ENCODE data around the gene DCST2. TPM values are rescaled to one million over a fixed set of nuclear protein-coding genes. Genes with fewer than 3 reads are reported as not detected.
"Not testable (repeated sequence)": the region's sequence is repeated elsewhere in the genome, so short reads cannot be mapped to it uniquely, and the experiment has no call there.

DCST2 gene
- total RNA-seq, 4 donors from 2014 or later: 0.33 to 4.2 (median 0.50) TPM; not detected in 1

DNA sequence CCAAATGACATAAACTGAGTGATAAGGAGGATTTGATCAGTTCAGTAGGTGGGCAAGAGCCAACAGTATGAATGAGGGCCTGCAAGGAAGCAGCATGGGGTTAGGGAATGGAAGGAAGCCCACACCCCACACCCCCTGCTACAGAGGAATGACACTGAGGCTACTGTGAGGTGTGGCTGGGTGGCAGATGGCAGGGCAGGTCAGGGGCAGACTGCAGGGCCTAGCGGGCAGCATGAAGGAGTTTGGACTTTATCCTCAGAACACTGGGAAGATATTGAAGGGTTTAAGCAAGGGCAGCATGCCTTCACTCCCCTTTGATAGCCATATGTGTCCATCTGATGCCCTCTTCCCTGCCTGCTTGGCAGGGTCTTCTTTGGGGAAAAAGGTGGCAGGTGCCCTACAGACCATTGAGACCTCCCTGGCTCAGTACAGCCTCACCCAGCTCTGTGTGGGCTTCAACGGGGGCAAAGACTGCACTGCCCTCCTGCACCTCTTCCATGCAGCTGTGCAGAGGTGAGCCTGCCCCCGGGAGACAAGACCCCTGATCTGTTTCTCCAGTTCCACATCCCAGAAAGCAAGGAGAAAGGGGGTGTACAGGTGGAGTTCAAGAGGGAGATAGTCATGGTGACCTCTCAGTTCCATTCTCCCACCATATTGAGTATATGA, 44.3 kb downstream of the DCST2 start:
- H3K4me1 ChIP-seq: peaks cover 6 to 7% of the 10 kb centered on the region in 2 donors
- H3K27ac ChIP-seq: no peak overlapping the region
- intact Hi-C loops (cut with DNase I): no loop called here
- H3K4me3 ChIP-seq (replicated peaks in 1 of 3): no peak overlapping the region
- H3K27me3 ChIP-seq: no peaks in the 10 kb centered on the region
- peaks cover 11 to 13% of the 10 kb centered on the region in 2 donors for H3K36me3 ChIP-seq
- H3K9me3 ChIP-seq: no peaks in the 10 kb centered on the region
- WGBS, 2 donors: 89 to 90% methylated on average over 3 of the region's 3 CpGs
- TF ChIP-seq POLR2A (IDR thresholded peaks at IDR 0.05): no peak
- TF ChIP-seq, protein P1, sequence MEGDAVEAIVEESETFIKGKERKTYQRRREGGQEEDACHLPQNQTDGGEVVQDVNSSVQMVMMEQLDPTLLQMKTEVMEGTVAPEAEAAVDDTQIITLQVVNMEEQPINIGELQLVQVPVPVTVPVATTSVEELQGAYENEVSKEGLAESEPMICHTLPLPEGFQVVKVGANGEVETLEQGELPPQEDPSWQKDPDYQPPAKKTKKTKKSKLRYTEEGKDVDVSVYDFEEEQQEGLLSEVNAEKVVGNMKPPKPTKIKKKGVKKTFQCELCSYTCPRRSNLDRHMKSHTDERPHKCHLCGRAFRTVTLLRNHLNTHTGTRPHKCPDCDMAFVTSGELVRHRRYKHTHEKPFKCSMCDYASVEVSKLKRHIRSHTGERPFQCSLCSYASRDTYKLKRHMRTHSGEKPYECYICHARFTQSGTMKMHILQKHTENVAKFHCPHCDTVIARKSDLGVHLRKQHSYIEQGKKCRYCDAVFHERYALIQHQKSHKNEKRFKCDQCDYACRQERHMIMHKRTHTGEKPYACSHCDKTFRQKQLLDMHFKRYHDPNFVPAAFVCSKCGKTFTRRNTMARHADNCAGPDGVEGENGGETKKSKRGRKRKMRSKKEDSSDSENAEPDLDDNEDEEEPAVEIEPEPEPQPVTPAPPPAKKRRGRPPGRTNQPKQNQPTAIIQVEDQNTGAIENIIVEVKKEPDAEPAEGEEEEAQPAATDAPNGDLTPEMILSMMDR (IDR thresholded peaks at IDR 0.05): no peak
- no peak for DNase-seq

DNA sequence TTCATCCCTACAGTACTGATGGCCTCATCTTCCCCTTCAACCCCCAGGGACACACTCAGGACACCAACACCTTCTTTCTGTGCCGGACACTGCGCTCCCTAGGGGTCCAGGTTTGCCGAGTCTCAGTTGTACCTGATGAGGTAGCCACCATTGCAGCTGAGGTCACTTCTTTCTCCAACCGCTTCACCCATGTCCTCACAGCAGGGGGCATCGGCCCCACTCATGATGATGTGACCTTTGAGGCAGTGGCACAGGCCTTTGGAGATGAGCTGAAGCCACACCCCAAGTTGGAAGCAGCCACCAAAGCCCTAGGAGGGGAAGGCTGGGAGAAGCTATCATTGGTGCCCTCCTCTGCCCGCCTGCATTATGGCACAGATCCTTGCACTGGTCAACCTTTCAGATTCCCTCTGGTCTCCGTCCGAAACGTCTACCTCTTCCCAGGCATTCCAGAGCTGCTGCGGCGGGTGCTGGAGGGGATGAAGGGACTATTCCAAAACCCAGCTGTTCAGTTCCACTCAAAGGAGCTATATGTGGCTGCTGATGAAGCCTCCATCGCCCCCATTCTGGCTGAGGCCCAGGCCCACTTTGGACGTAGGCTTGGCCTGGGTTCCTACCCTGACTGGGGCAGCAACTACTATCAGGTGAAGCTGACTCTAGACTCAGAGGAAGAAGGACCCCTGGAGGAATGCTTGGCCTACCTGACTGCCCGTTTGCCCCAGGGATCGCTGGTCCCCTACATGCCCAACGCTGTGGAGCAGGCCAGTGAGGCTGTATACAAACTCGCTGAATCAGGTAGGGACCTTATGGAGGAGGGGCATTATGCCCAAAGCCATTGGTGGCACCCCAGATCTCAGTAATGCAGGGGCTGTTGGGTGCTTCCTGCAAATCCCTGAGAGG, 45.3 kb downstream of the DCST2 start:
- H3K36me3 ChIP-seq: peaks cover 11 to 13% of the 10 kb centered on the region in 2 donors
- WGBS, 2 donors: 88 to 91% methylated on average over 16 to 17 of the region's 17 CpGs
- H3K27ac ChIP-seq: no peak overlapping the region
- no peak overlapping the region for H3K4me3 ChIP-seq (replicated peaks in 1 of 3)
- no peaks in the 10 kb centered on the region for H3K27me3 ChIP-seq
- intact Hi-C loops (cut with DNase I): no loop called here
- H3K9me3 ChIP-seq: no peaks in the 10 kb centered on the region
- DNase-seq: no peak
- H3K4me1 ChIP-seq: peaks cover 15% of the 10 kb centered on the region in 2 donors
- no peak for TF ChIP-seq POLR2A (IDR thresholded peaks at IDR 0.05)
- TF ChIP-seq, protein P1 (IDR thresholded peaks at IDR 0.05): no peak

DNA sequence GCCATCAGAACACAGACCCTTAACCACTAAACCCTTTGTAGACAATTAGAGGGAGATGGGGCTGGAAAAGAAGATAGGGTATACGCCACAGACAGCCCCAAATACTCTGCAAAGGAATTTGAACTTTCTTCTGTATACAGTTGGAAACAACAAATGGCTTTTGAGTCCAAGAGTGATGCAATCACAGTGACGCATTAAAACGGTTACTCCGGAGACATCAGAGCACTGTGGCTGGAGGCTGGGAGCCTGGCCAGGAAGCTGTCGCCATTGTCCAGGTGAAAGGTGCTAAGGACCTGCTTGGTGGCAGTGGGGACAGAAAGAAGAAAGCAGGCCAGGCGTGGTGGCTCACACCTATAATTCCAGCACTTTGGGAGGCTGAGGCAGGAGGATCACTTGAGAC, 46.3 kb downstream of the DCST2 start:
- no peak for DNase-seq
- Histone ChIP-seq H3K36me3 (peaks cover 11 to 13% of the 10 kb centered on the region in 2 donors), H3K27ac (no peak overlapping the region), H3K4me3 (replicated peaks in 1 of 3) (no peak overlapping the region), H3K4me1 (peaks cover 15 to 20% of the 10 kb centered on the region in 2 donors), H3K27me3 (no peaks in the 10 kb centered on the region), H3K9me3 (no peaks in the 10 kb centered on the region)
- TF ChIP-seq POLR2A (IDR thresholded peaks at IDR 0.05): no peak
- TF ChIP-seq, protein P1 (IDR thresholded peaks at IDR 0.05): no peak
- intact Hi-C loops (cut with DNase I): no loop called here
- WGBS, 2 donors: 87 to 93% methylated on average over 6 of the region's 6 CpGs

DNA sequence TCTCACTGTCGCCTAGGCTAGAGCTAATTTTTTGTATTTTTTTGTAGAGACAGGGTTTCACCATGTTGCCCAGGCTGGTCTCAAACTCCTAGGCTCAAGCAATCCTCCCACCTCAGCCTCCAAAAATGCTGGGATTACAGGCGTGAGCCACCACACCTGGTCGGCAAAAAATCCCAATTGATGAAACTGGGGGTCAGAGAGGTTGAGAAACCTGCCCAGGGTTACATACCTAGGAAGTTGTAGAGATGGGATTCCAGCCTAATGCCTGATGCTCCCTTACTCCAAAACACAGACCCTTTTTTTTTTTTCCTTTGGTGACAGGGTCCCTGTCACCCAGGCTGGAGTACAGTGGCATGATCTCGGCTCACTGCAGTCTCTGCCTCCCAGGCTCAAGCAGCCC, 46.8 kb downstream of the DCST2 start:
- 89 to 97% methylated on average over 4 of the region's 4 CpGs for WGBS, 2 donors
- H3K27me3 ChIP-seq; H3K4me3 ChIP-seq (replicated peaks in 1 of 3); H3K9me3 ChIP-seq; H3K27ac ChIP-seq; DNase-seq; intact Hi-C loops (cut with DNase I): not testable (repeated sequence)
- Histone ChIP-seq H3K36me3 (peaks cover 11 to 13% of the 10 kb centered on the region in 2 donors), H3K4me1 (peaks cover 15 to 20% of the 10 kb centered on the region in 2 donors)

DNA sequence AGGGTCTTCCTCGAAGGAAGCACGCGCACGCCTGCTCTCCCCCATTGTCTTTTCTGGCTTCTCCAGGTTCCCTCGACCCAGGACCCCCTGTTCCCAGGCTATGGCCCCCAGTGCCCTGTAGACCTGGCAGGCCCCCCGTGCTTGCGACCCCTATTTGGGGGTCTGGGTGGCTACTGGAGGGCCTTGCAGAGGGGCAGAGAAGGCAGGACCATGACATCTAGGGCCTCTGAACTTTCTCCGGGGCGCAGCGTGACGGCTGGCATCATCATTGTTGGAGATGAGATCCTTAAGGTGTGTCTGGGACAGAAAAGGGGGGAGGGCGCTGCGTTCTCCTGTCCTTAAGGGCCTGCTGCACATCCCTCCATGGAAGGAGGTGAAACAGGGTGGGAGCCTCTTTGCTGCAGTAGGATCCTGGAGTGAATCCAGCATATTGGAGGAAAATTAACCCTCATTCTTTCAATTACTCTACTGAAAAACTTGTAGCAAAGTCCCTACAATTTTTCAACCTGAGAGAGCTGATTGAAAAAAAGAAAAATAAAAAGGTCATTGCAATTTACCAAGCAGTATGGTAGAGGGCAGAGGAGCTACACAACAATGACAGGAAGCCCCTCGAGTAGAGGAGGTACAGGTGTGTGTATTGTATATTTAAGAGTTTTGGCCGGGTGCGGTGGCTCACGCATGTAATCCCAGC, 49.7 kb downstream of the DCST2 start:
- no peak for DNase-seq
- no peaks in the 10 kb centered on the region for H3K9me3 ChIP-seq
- H3K36me3 ChIP-seq: peaks cover 11 to 12% of the 10 kb centered on the region in 2 donors
- H3K27me3 ChIP-seq: no peaks in the 10 kb centered on the region
- 7 to 12% methylated on average over 17 of the region's 17 CpGs for WGBS, 2 donors
- intact Hi-C loops (cut with DNase I): no loop called here
- H3K4me1 ChIP-seq: peaks cover 15 to 20% of the 10 kb centered on the region in 2 donors
- TF ChIP-seq POLR2A (IDR thresholded peaks at IDR 0.05): no peak
- TF ChIP-seq, protein P1 (IDR thresholded peaks at IDR 0.05): no peak
- peak overlapping the region; percentile 41 to 68 (median 54) for H3K27ac ChIP-seq
- peak overlapping the region; percentile 44 to 82 (median 48) for H3K4me3 ChIP-seq (replicated peaks in 1 of 3)
